Stimulated activated effector memory CD8-positive, alpha-beta T cell treated with anti-CD3 and anti-CD28 coated beads, Interleukin-12 subunit alpha, Interleukin-12 subunit beta, amount 100 ng/mL, for 72 hours (primary cell): ENCODE results near the gene CYP3A7.
"Not testable (repeated sequence)": the region's sequence is repeated elsewhere in the genome, so short reads cannot be mapped to it uniquely, and the experiment has no call there.

ENCODE experiments used
- ATAC-seq: fragments of 150-1000 bp; cut with Tn5 transposase; 2 replicates; pipeline ENCODE4 v1.10.0; 2021
- DNase-seq, 2 donors: peaks; one replicate each; pipeline ENCODE4 v3.0.0; 2021 to 2022; ENCODE audit warnings: low spot score in 2 of 2
- H3K27ac Mint-ChIP-seq: one replicate; pipeline ENCODE4 v1.8.0; 2022; ENCODE audit warnings: mild to moderate bottlenecking, mixed read lengths
- H3K36me3 Mint-ChIP-seq: one replicate; pipeline ENCODE4 v1.8.0; 2022; ENCODE audit warnings: mild to moderate bottlenecking, mixed read lengths
- H3K4me1 Mint-ChIP-seq: one replicate; pipeline ENCODE4 v1.8.0; 2022; ENCODE audit warnings: mixed read lengths
- H3K4me3 Mint-ChIP-seq: one replicate; pipeline ENCODE4 v1.8.0; 2022; ENCODE audit warnings: mild to moderate bottlenecking, mixed read lengths
- H3K9me3 Mint-ChIP-seq: one replicate; pipeline ENCODE4 v1.8.0; 2022; ENCODE audit warnings: mixed read lengths

CYP3A7 gene

DNA sequence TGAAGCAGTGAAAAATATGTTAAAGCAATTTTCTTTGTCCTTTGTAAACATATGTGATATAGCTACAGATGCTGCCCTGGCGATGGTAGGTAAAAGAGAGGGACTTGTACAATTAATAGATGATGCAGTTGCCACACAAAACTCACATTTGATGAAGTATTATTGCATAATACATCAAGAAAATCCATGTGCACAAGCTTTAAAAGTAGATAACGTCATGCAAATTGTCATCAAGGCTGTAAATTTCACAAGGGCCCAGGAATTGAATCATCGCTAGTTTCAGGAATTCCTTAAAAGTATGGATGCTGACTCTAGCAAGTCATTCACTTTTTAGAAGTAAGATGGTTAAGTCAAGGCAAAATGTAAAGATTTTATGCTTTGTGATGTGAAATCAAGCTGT is 65.2 kb downstream of the CYP3A7 start:
- H3K4me1 Mint-ChIP-seq = peaks cover 2% of the 10 kb centered on the region
- DNase-seq (no peak), ATAC-seq (no peak)
- no peak overlapping the region for H3K27ac Mint-ChIP-seq
- no peaks in the 10 kb centered on the region for H3K9me3 Mint-ChIP-seq
- H3K4me3 Mint-ChIP-seq = no peak overlapping the region
- H3K36me3 Mint-ChIP-seq = no peaks in the 10 kb centered on the region

DNA sequence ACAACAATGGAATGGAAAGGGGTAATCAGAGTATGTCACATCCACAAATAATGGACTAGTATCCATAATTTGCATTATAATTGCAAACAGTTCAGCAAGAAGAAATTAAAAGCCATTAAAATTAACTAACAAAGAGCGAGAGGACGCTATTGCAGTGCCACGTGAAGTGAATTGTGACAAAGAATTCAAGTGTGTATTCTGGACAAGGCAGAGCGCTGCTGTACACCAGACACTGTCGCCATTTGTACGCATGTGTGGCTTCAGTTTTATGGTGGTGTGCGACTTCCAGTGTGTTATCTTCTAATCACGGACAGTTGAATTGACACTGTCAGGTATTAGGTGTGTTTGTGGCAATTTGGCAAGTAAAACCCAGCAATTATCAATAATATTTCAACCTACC is 66.5 kb downstream of the CYP3A7 start:
- no peaks in the 10 kb centered on the region for H3K9me3 Mint-ChIP-seq
- DNase-seq (no peak), ATAC-seq (no peak)
- no peaks in the 10 kb centered on the region for H3K4me1 Mint-ChIP-seq
- no peak overlapping the region for H3K4me3 Mint-ChIP-seq
- H3K36me3 Mint-ChIP-seq = peaks cover 6% of the 10 kb centered on the region
- H3K27ac Mint-ChIP-seq = no peak overlapping the region

- ATAC-seq (no peak), DNase-seq (no peak)
- Mint-ChIP-seq H3K27ac (no peak overlapping the region), H3K4me1 (no peaks in the 10 kb centered on the region), H3K9me3 (no peaks in the 10 kb centered on the region), H3K36me3 (peaks cover 6% of the 10 kb centered on the region), H3K4me3 (no peak overlapping the region)
These were observed 67.8 kb downstream of the CYP3A7 start for GRCh38 chr7:99667179-99667578.

- no peak overlapping the region for H3K27ac Mint-ChIP-seq
- H3K9me3 Mint-ChIP-seq = no peaks in the 10 kb centered on the region
- no peak overlapping the region for H3K4me3 Mint-ChIP-seq
- no peak for ATAC-seq
- H3K4me1 Mint-ChIP-seq = no peaks in the 10 kb centered on the region
- no peak for DNase-seq
- peaks cover 6% of the 10 kb centered on the region for H3K36me3 Mint-ChIP-seq
These were observed 69.0 kb downstream of the CYP3A7 start for GRCh38 chr7:99666013-99666395.

GRCh38 chr7:99665312-99666012 is 69.5 kb downstream of the CYP3A7 start:
- Mint-ChIP-seq H3K36me3 (peaks cover 8% of the 10 kb centered on the region), H3K27ac (no peak overlapping the region), H3K4me1 (no peaks in the 10 kb centered on the region), H3K9me3 (no peaks in the 10 kb centered on the region), H3K4me3 (no peak overlapping the region)
- DNase-seq = no peak
- peak; percentile 99 for ATAC-seq

- H3K27ac Mint-ChIP-seq, H3K36me3 Mint-ChIP-seq: not testable (repeated sequence)
These were observed 77.1 kb downstream of the CYP3A7 start for GRCh38 chr7:99657879-99658278.

More at GRCh38 chr7:99657879-99658278, 77.1 kb downstream of the CYP3A7 start:
- ATAC-seq, H3K4me1 Mint-ChIP-seq, DNase-seq, H3K9me3 Mint-ChIP-seq, H3K4me3 Mint-ChIP-seq: not testable (repeated sequence)
